SK-N-SH treated with all-trans-retinoic acid at 6 μM for 48 hours (cell line): ENCODE results near the gene MAGED1.

ENCODE experiments used
- ARNTL ChIP-seq: fragments of 450-650 bp; formaldehyde crosslinking; IDR thresholded peaks from 2 replicates; pipeline ENCODE4 v1.5.0; 2020; ENCODE audit warnings: low read depth, mild to moderate bottlenecking, moderate library complexity, borderline replicate concordance
- CSDC2 ChIP-seq: fragments of 250-450 bp; sonication (Bioruptor Pico); IDR thresholded peaks from 2 replicates; pipeline ENCODE4 v1.5.0; 2020; ENCODE audit warnings: mild to moderate bottlenecking, moderate library complexity
- CSRNP3 ChIP-seq: fragments of 250-450 bp; sonication (Bioruptor Pico); IDR thresholded peaks from 2 replicates; pipeline ENCODE4 v1.5.1; 2021; ENCODE audit warnings: mild to moderate bottlenecking, moderate library complexity
- GLIS3 ChIP-seq: fragments of 250-450 bp; sonication (Bioruptor Pico); IDR thresholded peaks from 2 replicates; pipeline ENCODE4 v1.5.0; 2020; ENCODE audit warnings: mild to moderate bottlenecking, moderate library complexity
- ISL1 ChIP-seq: fragments of 250-450 bp; sonication (Bioruptor Pico); IDR thresholded peaks from 2 replicates; pipeline ENCODE4 v2.1.2; 2022; ENCODE audit warnings: mild to moderate bottlenecking, moderate library complexity
- OSR1 ChIP-seq: fragments of 250-450 bp; sonication (Bioruptor Pico); IDR thresholded peaks from 2 replicates; pipeline ENCODE4 v1.8.0; 2022; ENCODE audit warnings: moderate library complexity, mild to moderate bottlenecking, inconsistent platforms
- PPARA ChIP-seq: fragments of 250-450 bp; sonication (Bioruptor Pico); IDR thresholded peaks from 2 replicates; pipeline ENCODE4 v1.5.0; 2020; ENCODE audit warnings: mild to moderate bottlenecking, borderline replicate concordance
- SNAI2 ChIP-seq: fragments of 250-450 bp; sonication (Bioruptor Pico); IDR thresholded peaks from 2 replicates; pipeline ENCODE4 v1.5.0; 2020; ENCODE audit warnings: mild to moderate bottlenecking, moderate library complexity
- TSHZ2 ChIP-seq: fragments of 250-450 bp; sonication (Bioruptor Pico); IDR thresholded peaks from 2 replicates; pipeline ENCODE4 v1.5.0; 2020; ENCODE audit warnings: mild to moderate bottlenecking, moderate library complexity
- ZFP3 ChIP-seq: fragments of 250-450 bp; sonication (Bioruptor Pico); IDR thresholded peaks from 2 replicates; pipeline ENCODE4 v1.5.0; 2020; ENCODE audit warnings: mild to moderate bottlenecking, moderate library complexity
- ZFP30 ChIP-seq: fragments of 450-650 bp; formaldehyde crosslinking; IDR thresholded peaks from 2 replicates; pipeline ENCODE4 v1.5.0; 2022; ENCODE audit warnings: mild to moderate bottlenecking, moderate library complexity
- ZNF565 ChIP-seq: fragments of 450-650 bp; formaldehyde crosslinking; conservative IDR thresholded peaks from 2 replicates; pipeline ENCODE4 v1.5.0; 2020; ENCODE audit warnings: low read depth, mild to moderate bottlenecking, moderate library complexity

GRCh38 chrX:51905711-51906110, 12.3 kb downstream of the MAGED1 start:
- TF ChIP-seq ISL1 (CRISPR knock-in tag) (no peak), CSDC2 (no peak), OSR1 (CRISPR knock-in tag) (no peak), GLIS3 (no peak), TSHZ2 (CRISPR knock-in tag) (no peak), ZFP30 (no peak), SNAI2 (CRISPR knock-in tag) (no peak), PPARA (CRISPR knock-in tag) (no peak), ZFP3 (CRISPR knock-in tag) (no peak), ZNF565 (CRISPR knock-in tag) (no peak), ARNTL (no peak), CSRNP3 (CRISPR knock-in tag) (no peak)
